ENCODE measurements around the gene CASP6.

DNA sequence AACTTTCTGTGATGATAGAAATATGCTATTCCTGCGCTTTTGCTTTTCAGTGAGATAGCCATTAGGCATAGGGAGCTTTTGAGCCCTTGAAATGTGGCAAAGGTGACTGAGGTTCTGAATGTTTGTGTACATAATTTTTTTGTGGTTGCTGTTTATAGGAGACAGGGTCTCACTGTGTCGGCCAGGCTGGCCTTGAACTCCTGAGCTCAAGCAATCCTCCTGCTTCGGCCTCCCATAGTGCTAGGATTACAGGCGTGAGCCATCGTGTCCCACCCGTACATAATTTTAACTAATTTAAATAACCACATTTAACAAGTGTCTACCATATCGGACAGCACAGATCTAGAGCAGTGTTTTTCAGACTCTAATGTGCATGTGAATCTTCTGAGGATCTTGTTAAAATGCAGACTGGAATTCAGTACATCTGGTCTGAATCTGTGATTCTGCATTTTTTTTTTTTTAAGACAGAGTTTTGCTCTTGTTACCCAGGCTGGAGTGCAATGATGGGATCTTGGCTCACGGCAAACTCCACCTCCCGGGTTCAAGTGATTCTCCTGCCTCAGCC is 45.3 kb downstream of the CASP6 start:
- TF ChIP-seq, protein P1, sequence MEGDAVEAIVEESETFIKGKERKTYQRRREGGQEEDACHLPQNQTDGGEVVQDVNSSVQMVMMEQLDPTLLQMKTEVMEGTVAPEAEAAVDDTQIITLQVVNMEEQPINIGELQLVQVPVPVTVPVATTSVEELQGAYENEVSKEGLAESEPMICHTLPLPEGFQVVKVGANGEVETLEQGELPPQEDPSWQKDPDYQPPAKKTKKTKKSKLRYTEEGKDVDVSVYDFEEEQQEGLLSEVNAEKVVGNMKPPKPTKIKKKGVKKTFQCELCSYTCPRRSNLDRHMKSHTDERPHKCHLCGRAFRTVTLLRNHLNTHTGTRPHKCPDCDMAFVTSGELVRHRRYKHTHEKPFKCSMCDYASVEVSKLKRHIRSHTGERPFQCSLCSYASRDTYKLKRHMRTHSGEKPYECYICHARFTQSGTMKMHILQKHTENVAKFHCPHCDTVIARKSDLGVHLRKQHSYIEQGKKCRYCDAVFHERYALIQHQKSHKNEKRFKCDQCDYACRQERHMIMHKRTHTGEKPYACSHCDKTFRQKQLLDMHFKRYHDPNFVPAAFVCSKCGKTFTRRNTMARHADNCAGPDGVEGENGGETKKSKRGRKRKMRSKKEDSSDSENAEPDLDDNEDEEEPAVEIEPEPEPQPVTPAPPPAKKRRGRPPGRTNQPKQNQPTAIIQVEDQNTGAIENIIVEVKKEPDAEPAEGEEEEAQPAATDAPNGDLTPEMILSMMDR (IDR thresholded peaks at IDR 0.05; ENCODE audit: insufficient read depth, low read depth, low read length), result no peak
- TF ChIP-seq EZH2 (IDR thresholded peaks at IDR 0.05; ENCODE audit: insufficient read depth, low read length), result no peak

Data from astrocyte (in vitro differentiated cells and primary cell).